Measurements from ENCODE around the gene POM121.
"Not testable (repeated sequence)": the region's sequence is repeated elsewhere in the genome, so short reads cannot be mapped to it uniquely, and the experiment has no call there.

GRCh38 chr7:72879737-72880215 lies 45.1 kb upstream of the POM121 start:
- TF ChIP-seq CTCF (conservative IDR thresholded peaks at IDR 0.05; ENCODE audit: low read length); EZH2phosphoT487 (IDR thresholded peaks at IDR 0.05; ENCODE audit: borderline replicate concordance): not testable (repeated sequence)
